ENCODE measurements around the gene ACTR1B. TPM values are rescaled to one million over a fixed set of nuclear protein-coding genes. Genes with fewer than 3 reads are reported as not detected.

The ACTR1B gene
- total and polyA plus RNA-seq, 2 experiments from 2014 or later, result 27.2 to 42.5 TPM

GRCh38 chr2:97653473-97653872 is 10.4 kb downstream of the ACTR1B start:
- Histone ChIP-seq H3K79me2 (replicated peaks; ENCODE audit: insufficient read depth) (no peaks in the 10 kb centered on the region), H3K4me3 (no peak overlapping the region), H3K27ac (ENCODE audit: low read depth) (no peak overlapping the region), H3K4me2 (no peak overlapping the region), H3K9me2 (ENCODE audit: insufficient read depth) (no peaks in the 10 kb centered on the region), H4K20me1 (replicated peaks; ENCODE audit: insufficient read depth) (no peaks in the 10 kb centered on the region), H3K4me1 (ENCODE audit: insufficient read depth) (no peaks in the 10 kb centered on the region), H3F3A (replicated peaks; ENCODE audit: low read depth) (0 out of 2 replicates have a peak, but pooled peaks cover 3% of the 10 kb centered on the region), H3K36me3 (ENCODE audit: insufficient read depth) (peaks cover 4% of the 10 kb centered on the region), H3K27me3 (ENCODE audit: insufficient read depth) (no peaks in the 10 kb centered on the region), H2AFZ (no peak overlapping the region)
- Mint-ChIP-seq H3K27ac (no peak overlapping the region), H3K36me3 (ENCODE audit: low read depth) (peaks cover 74% of the 10 kb centered on the region), H3K4me1 (no peaks in the 10 kb centered on the region), H3K9me3 (peaks cover 20% of the 10 kb centered on the region), H3K4me3 (no peak overlapping the region), H3K27me3 (ENCODE audit: insufficient read depth, low read depth, poor library complexity) (no peaks in the 10 kb centered on the region)
- TF ChIP-seq, protein P1, sequence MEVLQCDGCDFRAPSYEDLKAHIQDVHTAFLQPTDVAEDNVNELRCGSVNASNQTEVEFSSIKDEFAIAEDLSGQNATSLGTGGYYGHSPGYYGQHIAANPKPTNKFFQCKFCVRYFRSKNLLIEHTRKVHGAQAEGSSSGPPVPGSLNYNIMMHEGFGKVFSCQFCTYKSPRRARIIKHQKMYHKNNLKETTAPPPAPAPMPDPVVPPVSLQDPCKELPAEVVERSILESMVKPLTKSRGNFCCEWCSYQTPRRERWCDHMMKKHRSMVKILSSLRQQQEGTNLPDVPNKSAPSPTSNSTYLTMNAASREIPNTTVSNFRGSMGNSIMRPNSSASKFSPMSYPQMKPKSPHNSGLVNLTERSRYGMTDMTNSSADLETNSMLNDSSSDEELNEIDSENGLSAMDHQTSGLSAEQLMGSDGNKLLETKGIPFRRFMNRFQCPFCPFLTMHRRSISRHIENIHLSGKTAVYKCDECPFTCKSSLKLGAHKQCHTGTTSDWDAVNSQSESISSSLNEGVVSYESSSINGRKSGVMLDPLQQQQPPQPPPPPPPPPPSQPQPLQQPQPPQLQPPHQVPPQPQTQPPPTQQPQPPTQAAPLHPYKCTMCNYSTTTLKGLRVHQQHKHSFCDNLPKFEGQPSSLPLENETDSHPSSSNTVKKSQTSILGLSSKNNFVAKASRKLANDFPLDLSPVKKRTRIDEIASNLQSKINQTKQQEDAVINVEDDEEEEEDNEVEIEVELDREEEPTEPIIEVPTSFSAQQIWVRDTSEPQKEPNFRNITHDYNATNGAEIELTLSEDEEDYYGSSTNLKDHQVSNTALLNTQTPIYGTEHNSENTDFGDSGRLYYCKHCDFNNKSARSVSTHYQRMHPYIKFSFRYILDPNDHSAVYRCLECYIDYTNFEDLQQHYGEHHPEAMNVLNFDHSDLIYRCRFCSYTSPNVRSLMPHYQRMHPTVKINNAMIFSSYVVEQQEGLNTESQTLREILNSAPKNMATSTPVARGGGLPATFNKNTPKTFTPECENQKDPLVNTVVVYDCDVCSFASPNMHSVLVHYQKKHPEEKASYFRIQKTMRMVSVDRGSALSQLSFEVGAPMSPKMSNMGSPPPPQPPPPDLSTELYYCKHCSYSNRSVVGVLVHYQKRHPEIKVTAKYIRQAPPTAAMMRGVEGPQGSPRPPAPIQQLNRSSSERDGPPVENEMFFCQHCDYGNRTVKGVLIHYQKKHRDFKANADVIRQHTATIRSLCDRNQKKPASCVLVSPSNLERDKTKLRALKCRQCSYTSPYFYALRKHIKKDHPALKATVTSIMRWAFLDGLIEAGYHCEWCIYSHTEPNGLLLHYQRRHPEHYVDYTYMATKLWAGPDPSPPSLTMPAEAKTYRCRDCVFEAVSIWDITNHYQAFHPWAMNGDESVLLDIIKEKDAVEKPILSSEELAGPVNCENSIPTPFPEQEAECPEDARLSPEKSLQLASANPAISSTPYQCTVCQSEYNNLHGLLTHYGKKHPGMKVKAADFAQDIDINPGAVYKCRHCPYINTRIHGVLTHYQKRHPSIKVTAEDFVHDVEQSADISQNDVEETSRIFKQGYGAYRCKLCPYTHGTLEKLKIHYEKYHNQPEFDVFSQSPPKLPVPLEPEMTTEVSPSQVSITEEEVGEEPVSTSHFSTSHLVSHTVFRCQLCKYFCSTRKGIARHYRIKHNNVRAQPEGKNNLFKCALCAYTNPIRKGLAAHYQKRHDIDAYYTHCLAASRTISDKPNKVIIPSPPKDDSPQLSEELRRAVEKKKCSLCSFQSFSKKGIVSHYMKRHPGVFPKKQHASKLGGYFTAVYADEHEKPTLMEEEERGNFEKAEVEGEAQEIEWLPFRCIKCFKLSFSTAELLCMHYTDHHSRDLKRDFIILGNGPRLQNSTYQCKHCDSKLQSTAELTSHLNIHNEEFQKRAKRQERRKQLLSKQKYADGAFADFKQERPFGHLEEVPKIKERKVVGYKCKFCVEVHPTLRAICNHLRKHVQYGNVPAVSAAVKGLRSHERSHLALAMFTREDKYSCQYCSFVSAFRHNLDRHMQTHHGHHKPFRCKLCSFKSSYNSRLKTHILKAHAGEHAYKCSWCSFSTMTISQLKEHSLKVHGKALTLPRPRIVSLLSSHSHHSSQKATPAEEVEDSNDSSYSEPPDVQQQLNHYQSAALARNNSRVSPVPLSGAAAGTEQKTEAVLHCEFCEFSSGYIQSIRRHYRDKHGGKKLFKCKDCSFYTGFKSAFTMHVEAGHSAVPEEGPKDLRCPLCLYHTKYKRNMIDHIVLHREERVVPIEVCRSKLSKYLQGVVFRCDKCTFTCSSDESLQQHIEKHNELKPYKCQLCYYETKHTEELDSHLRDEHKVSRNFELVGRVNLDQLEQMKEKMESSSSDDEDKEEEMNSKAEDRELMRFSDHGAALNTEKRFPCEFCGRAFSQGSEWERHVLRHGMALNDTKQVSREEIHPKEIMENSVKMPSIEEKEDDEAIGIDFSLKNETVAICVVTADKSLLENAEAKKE (CRISPR knock-in tag; IDR thresholded peaks at IDR 0.05), result no peak
- TF ChIP-seq, protein P2, sequence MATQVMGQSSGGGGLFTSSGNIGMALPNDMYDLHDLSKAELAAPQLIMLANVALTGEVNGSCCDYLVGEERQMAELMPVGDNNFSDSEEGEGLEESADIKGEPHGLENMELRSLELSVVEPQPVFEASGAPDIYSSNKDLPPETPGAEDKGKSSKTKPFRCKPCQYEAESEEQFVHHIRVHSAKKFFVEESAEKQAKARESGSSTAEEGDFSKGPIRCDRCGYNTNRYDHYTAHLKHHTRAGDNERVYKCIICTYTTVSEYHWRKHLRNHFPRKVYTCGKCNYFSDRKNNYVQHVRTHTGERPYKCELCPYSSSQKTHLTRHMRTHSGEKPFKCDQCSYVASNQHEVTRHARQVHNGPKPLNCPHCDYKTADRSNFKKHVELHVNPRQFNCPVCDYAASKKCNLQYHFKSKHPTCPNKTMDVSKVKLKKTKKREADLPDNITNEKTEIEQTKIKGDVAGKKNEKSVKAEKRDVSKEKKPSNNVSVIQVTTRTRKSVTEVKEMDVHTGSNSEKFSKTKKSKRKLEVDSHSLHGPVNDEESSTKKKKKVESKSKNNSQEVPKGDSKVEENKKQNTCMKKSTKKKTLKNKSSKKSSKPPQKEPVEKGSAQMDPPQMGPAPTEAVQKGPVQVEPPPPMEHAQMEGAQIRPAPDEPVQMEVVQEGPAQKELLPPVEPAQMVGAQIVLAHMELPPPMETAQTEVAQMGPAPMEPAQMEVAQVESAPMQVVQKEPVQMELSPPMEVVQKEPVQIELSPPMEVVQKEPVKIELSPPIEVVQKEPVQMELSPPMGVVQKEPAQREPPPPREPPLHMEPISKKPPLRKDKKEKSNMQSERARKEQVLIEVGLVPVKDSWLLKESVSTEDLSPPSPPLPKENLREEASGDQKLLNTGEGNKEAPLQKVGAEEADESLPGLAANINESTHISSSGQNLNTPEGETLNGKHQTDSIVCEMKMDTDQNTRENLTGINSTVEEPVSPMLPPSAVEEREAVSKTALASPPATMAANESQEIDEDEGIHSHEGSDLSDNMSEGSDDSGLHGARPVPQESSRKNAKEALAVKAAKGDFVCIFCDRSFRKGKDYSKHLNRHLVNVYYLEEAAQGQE (IDR thresholded peaks at IDR 0.05; ENCODE audit: unreplicated experiment), result no peak
- no peak for TF ChIP-seq CTCF (conservative IDR thresholded peaks at IDR 0.05; ENCODE audit: low read depth in 2 of 2)
- TF ChIP-seq, protein P3, sequence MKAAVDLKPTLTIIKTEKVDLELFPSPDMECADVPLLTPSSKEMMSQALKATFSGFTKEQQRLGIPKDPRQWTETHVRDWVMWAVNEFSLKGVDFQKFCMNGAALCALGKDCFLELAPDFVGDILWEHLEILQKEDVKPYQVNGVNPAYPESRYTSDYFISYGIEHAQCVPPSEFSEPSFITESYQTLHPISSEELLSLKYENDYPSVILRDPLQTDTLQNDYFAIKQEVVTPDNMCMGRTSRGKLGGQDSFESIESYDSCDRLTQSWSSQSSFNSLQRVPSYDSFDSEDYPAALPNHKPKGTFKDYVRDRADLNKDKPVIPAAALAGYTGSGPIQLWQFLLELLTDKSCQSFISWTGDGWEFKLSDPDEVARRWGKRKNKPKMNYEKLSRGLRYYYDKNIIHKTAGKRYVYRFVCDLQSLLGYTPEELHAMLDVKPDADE (IDR thresholded peaks at IDR 0.05), result no peak
- DNase-seq (ENCODE audit: low spot score) (no peak), ATAC-seq (no peak)

All from GM23338 (cell line).